WTC11 (cell line): Measurements from ENCODE around the gene NEIL3.

Experiments
- ARID4B ChIP-seq: sonication (generic); formaldehyde crosslinking; IDR thresholded peaks from 2 replicates; pipeline ENCODE4 v1.8.0; 2023; ENCODE audit warnings: missing genetic modification reagents, mild to moderate bottlenecking, borderline replicate concordance
- ATF3 ChIP-seq: sonication (generic); formaldehyde crosslinking; conservative IDR thresholded peaks from 2 replicates; pipeline ENCODE4 v1.8.1; 2022; ENCODE audit warnings: mild to moderate bottlenecking, missing genetic modification reagents
- CBFB ChIP-seq: sonication (generic); formaldehyde crosslinking; IDR thresholded peaks from 2 replicates; pipeline ENCODE4 v1.8.1; 2022; ENCODE audit warnings: mild to moderate bottlenecking, low read depth, missing genetic modification reagents
- CTCF ChIP-seq: fragments of 200-600 bp; IDR thresholded peaks from 2 replicates; pipeline ENCODE4 v1.8.0; 2022; ENCODE audit warnings: antibody characterized with exemption
- FOXP1 ChIP-seq: sonication (generic); formaldehyde crosslinking; IDR thresholded peaks from 2 replicates; pipeline ENCODE4 v1.8.0; 2022; ENCODE audit warnings: missing genetic modification reagents, mild to moderate bottlenecking, moderate library complexity, borderline replicate concordance
- HMGXB4 ChIP-seq: sonication (generic); formaldehyde crosslinking; IDR thresholded peaks from 2 replicates; pipeline ENCODE4 v1.8.1; 2023; ENCODE audit warnings: mild to moderate bottlenecking, moderate library complexity, missing genetic modification reagents
- MAX ChIP-seq: sonication (generic); formaldehyde crosslinking; IDR thresholded peaks from 2 replicates; pipeline ENCODE4 v1.8.0; 2022; ENCODE audit warnings: mild to moderate bottlenecking, missing genetic modification reagents
- MXD4 ChIP-seq: fragments of 250-450 bp; sonication (Bioruptor Pico); IDR thresholded peaks from 2 replicates; pipeline ENCODE4 v1.8.0; 2021; ENCODE audit warnings: mild to moderate bottlenecking, moderate library complexity, borderline replicate concordance
- NFYB ChIP-seq: sonication (generic); formaldehyde crosslinking; conservative IDR thresholded peaks from 2 replicates; pipeline ENCODE4 v1.8.0; 2022; ENCODE audit warnings: low read depth, missing genetic modification reagents
- SP1 ChIP-seq: sonication (generic); formaldehyde crosslinking; conservative IDR thresholded peaks from 2 replicates; pipeline ENCODE4 v1.8.1; 2022; ENCODE audit warnings: missing genetic modification reagents
- ZNF138 ChIP-seq: sonication (generic); formaldehyde crosslinking; conservative IDR thresholded peaks from 2 replicates; pipeline ENCODE4 v1.8.1; 2022; ENCODE audit warnings: mild to moderate bottlenecking, moderate library complexity, missing genetic modification reagents
- ZNF416 ChIP-seq: fragments of 250-450 bp; sonication (Bioruptor Pico); IDR thresholded peaks from 2 replicates; pipeline ENCODE4 v1.9.0; 2021; ENCODE audit warnings: mild to moderate bottlenecking, inconsistent platforms
- ZNF423 ChIP-seq: fragments of 250-450 bp; sonication (Bioruptor Pico); IDR thresholded peaks from 2 replicates; pipeline ENCODE4 v2.1.2; 2022; ENCODE audit warnings: mild to moderate bottlenecking, moderate library complexity

- TF ChIP-seq FOXP1 (CRISPR knock-in tag): no peak
- TF ChIP-seq MAX (CRISPR knock-in tag): no peak
- TF ChIP-seq CBFB: no peak
- no peak for TF ChIP-seq ZNF138 (CRISPR knock-in tag)
- no peak for TF ChIP-seq ATF3 (CRISPR knock-in tag)
- TF ChIP-seq CTCF: no peak
- no peak for TF ChIP-seq HMGXB4 (CRISPR knock-in tag)
- no peak for TF ChIP-seq ZNF416
- no peak for TF ChIP-seq MXD4
- no peak for TF ChIP-seq ZNF423 (CRISPR knock-in tag)
- TF ChIP-seq ARID4B (CRISPR knock-in tag): no peak
- no peak for TF ChIP-seq SP1
- no peak for TF ChIP-seq NFYB (CRISPR knock-in tag)
Measured at GRCh38 chr4:177376024-177376423, 66.3 kb downstream of the NEIL3 start.
